Mucosa of descending colon (tissue), 3 donors: ENCODE results near the gene CER1. TPM values are rescaled to one million over a fixed set of nuclear protein-coding genes. Genes with fewer than 3 reads are reported as not detected.

Experiments used
- ATAC-seq: fragments of 200-7000 bp; cut with Tn5 transposase; one replicate; pipeline ENCODE4 v1.9.1; 2020; ENCODE audit warnings: mild to moderate bottlenecking, moderate library complexity
- DNase-seq, 3 donors: peaks; one replicate each; pipeline ENCODE4 v3.0.0-alpha.2; 2020
- H3K36me3 ChIP-seq: fragments of 200-600 bp; one replicate; pipeline ENCODE4 v1.8.0; 2021; ENCODE audit warnings: low read depth, mild to moderate bottlenecking
- H3K4me1 ChIP-seq: fragments of 200-600 bp; one replicate; pipeline ENCODE4 v1.8.0; 2021; ENCODE audit warnings: low read depth, mild to moderate bottlenecking
- H3K4me3 ChIP-seq: fragments of 200-600 bp; one replicate; pipeline ENCODE4 v1.8.0; 2021; ENCODE audit warnings: mild to moderate bottlenecking
- H3K9me3 ChIP-seq: fragments of 200-600 bp; one replicate; pipeline ENCODE4 v1.8.0; 2021; ENCODE audit warnings: mild to moderate bottlenecking
- intact Hi-C, 2 donors: fragments of 100-400 bp; cut with DNase I in 1 of 2; cut with micrococcal nuclease in 1 of 2; formaldehyde crosslinking; loops; one replicate each; pipeline versions ENCODE4 v1.11.0 to v1.11.1; 2022; cut with DNase I, micrococcal nuclease
- total RNA-seq, 3 donors: library from RNA; stranded (reverse); fragmentation: NEBNext Ultra II Directional in 2 of 3; extraction: Animal tissue kit (Norgen Biotek cat#: 25700) in 2 of 3; gene quantifications; one replicate each; pipeline versions ENCODE4 v1.2.1 to v1.2.4, GENCODE V29; 2021 to 2023
- TF ChIP-seq, protein P1 (sequence below): fragments of 200-600 bp; IDR thresholded peaks from one replicate; pipeline ENCODE4 v1.8.0; 2022; ENCODE audit warnings: antibody characterized with exemption, mild to moderate bottlenecking
- donor health status: DM: no; HTN: no; CAD: no; lungs with moderate emphysema.
- donor health status: DM: no; HTN: no; CAD: no.
- donor health status: DM: no; HTN: yes; CAD: no.

CER1 gene
- total RNA-seq, 3 donors from 2014 or later, result 0.25 TPM; not detected in 2

DNA sequence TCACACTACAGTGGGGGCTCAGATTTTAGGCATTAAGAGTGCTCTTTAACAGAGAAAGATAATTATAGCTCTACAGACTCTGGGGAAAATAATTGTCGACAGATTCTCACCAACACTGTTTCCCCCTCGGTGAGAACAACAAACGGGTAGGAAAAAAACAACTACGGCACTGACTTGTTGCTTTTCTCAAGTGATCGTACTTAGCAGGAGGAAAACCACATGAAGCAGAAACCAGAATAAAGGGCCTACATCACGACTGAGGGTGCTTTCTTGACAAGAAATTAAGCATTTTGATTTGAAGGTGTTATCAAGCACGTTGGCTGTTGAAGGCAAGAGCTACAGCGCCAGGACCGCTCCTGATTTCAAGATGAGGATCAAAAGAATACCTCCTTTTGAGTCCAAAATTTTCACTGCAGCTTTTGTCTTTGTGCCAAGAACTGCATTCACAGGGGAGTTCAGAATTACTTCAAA lies 27.2 kb upstream of the CER1 start:
- ATAC-seq (no peak), DNase-seq (no peak)
- TF ChIP-seq, protein P1, sequence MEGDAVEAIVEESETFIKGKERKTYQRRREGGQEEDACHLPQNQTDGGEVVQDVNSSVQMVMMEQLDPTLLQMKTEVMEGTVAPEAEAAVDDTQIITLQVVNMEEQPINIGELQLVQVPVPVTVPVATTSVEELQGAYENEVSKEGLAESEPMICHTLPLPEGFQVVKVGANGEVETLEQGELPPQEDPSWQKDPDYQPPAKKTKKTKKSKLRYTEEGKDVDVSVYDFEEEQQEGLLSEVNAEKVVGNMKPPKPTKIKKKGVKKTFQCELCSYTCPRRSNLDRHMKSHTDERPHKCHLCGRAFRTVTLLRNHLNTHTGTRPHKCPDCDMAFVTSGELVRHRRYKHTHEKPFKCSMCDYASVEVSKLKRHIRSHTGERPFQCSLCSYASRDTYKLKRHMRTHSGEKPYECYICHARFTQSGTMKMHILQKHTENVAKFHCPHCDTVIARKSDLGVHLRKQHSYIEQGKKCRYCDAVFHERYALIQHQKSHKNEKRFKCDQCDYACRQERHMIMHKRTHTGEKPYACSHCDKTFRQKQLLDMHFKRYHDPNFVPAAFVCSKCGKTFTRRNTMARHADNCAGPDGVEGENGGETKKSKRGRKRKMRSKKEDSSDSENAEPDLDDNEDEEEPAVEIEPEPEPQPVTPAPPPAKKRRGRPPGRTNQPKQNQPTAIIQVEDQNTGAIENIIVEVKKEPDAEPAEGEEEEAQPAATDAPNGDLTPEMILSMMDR, result no peak
- Histone ChIP-seq H3K9me3 (no peaks in the 10 kb centered on the region), H3K36me3 (no peaks in the 10 kb centered on the region), H3K4me3 (no peak overlapping the region), H3K4me1 (no peaks in the 10 kb centered on the region)
- intact Hi-C loops, result no loop called here

DNA sequence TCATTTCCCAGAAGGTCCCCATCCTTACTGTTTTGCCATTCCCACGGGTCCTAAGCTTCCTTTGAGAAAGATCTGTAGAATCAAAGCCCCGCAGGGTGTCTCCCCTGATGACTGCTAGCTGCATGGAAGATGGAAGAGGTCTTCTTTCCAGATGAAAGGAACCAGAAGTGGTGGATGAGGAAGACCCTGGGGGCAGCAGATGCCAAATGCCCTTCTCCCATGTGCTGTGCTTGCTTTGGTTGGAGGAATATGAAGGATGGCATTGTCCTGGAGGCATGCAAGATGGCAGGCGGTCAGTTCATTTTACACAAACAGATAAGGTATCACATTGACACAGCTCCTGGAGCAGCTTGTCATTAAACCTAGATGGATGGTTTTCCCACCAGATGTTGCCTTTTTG lies 25.8 kb upstream of the CER1 start:
- TF ChIP-seq, protein P1, result no peak
- H3K4me1 ChIP-seq, result no peaks in the 10 kb centered on the region
- intact Hi-C loops, result no loop called here
- ATAC-seq (no peak), DNase-seq (no peak)
- no peaks in the 10 kb centered on the region for H3K9me3 ChIP-seq
- no peak overlapping the region for H3K4me3 ChIP-seq
- H3K36me3 ChIP-seq, result no peaks in the 10 kb centered on the region

DNA sequence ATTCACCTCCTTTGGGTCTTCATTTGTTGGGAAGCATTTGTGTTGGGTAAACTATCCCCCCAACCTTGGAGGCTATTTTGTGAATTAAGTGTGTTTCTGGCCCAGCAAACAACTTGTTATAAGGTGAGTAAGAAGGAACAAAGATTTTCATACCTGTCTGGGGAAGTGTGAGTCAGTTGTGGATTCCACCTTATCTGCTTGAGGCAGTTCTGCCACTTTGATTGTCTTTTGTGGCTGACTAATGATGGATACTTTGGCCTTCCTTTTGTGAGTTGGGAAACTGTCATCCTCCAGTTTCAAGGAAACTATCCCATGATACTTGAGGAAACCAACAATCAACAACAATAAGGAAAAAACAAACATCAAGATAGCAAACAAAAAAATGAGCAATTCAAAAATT lies 24.6 kb upstream of the CER1 start:
- no peaks in the 10 kb centered on the region for H3K9me3 ChIP-seq

DNA sequence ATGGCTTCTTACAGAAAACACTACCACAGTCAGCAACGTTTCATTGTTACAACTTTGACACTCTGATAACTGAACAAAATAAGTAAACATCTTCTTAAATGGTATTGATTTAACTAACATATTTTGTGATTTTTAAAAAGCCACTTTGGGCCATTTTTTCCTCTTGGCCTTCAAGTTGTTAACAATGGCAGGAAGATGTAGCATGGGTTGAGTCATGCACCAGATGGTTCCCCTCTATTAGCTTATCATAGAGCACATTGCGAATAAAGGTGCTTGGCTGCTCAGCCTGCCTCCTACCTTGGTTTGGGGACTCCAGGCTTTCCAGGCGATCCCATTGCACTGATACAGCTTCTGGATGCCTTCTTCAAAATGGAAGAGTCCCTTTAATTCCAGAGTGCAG lies 24.1 kb upstream of the CER1 start:
- Histone ChIP-seq H3K4me3 (no peak overlapping the region), H3K4me1 (no peaks in the 10 kb centered on the region), H3K36me3 (no peaks in the 10 kb centered on the region), H3K9me3 (no peaks in the 10 kb centered on the region)
- ATAC-seq (no peak), DNase-seq (no peak)
- TF ChIP-seq, protein P1, result no peak
- intact Hi-C loops, result no loop called here

More for the DNA sequence above, 24.6 kb upstream of the CER1 start:
- Histone ChIP-seq H3K4me1 (no peaks in the 10 kb centered on the region), H3K4me3 (no peak overlapping the region), H3K36me3 (no peaks in the 10 kb centered on the region)
- DNase-seq (no peak), ATAC-seq (no peak)
- intact Hi-C loops, result no loop called here
- TF ChIP-seq, protein P1, result no peak

DNA sequence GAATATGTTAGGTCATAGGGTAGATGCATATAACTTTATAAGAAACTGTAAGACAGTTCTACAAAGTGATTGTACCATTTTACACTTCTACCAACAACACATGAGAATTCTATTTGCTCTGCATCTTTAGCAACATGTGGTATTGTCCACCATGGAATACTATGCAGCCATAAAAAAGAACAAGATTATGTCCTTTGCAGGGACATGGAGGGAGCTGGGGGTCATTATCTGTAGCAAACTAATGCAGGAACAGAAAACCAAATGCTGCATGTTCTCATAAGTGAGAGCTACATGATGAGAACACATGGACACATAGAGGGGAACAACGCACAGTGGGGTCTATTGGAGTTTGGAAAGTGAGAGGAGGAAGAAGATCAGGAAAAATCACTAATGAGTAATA lies 22.2 kb upstream of the CER1 start:
- intact Hi-C loops, result no loop called here
- no peaks in the 10 kb centered on the region for H3K36me3 ChIP-seq
- no peaks in the 10 kb centered on the region for H3K4me1 ChIP-seq
- DNase-seq (no peak), ATAC-seq (no peak)
- no peak overlapping the region for H3K4me3 ChIP-seq
- no peaks in the 10 kb centered on the region for H3K9me3 ChIP-seq
- TF ChIP-seq, protein P1, result no peak

DNA sequence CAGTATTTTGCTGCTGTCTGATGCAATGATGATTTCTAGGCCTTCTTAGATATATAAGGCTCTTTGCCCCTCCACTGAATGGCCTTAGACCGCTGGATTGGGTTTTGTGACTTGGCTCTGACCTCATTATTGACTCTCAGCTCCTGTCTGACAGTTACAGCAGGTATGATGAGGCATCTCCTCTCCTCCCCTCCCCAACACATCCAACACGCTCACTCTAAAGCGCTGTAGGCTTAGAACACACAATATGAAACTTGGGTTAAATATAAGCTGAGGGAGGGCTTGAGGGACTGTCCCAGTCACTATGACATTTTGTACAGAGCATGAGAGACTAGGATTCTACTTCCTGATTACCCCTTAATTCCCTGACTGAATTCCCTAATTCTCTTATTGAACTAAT lies 18.8 kb upstream of the CER1 start:
- DNase-seq (no peak), ATAC-seq (no peak)
- no peaks in the 10 kb centered on the region for H3K9me3 ChIP-seq
- H3K36me3 ChIP-seq, result no peaks in the 10 kb centered on the region
- no peaks in the 10 kb centered on the region for H3K4me1 ChIP-seq
- TF ChIP-seq, protein P1, result no peak
- H3K4me3 ChIP-seq, result no peak overlapping the region
- intact Hi-C loops, result no loop called here
